ENCODE data around the gene TMEM163. TPM values are rescaled to one million over a fixed set of nuclear protein-coding genes. Genes with fewer than 3 reads are reported as not detected.

TMEM163 gene
- total RNA-seq, 6 experiments from 2014 or later = 0.06 to 0.20 (median 0.07) TPM; not detected in 3

GRCh38 chr2:134447669-134448068, 271.1 kb downstream of the TMEM163 start:
- 90% methylated on average over 2 of the region's 4 CpGs for WGBS (ENCODE audit: insufficient coverage, low coverage, low lambda C conversion rate, missing lambda C conversion rate)
- Histone ChIP-seq H3K36me3 (no peaks in the 10 kb centered on the region), H3K9me3 (no peaks in the 10 kb centered on the region), H3K27ac (no peak overlapping the region), H3K27me3 (no peaks in the 10 kb centered on the region), H3K4me3 (no peak overlapping the region), H3K4me1 (peaks cover 0 to 22% (median 0%) of the 10 kb centered on the region in 4 donors)
- intact Hi-C loops (cut with DNase I) = no loop called here
- DNase-seq (no peak), ATAC-seq (no peak)
- no peak for TF ChIP-seq POLR2A (IDR thresholded peaks at IDR 0.05)
- TF ChIP-seq, protein P1, sequence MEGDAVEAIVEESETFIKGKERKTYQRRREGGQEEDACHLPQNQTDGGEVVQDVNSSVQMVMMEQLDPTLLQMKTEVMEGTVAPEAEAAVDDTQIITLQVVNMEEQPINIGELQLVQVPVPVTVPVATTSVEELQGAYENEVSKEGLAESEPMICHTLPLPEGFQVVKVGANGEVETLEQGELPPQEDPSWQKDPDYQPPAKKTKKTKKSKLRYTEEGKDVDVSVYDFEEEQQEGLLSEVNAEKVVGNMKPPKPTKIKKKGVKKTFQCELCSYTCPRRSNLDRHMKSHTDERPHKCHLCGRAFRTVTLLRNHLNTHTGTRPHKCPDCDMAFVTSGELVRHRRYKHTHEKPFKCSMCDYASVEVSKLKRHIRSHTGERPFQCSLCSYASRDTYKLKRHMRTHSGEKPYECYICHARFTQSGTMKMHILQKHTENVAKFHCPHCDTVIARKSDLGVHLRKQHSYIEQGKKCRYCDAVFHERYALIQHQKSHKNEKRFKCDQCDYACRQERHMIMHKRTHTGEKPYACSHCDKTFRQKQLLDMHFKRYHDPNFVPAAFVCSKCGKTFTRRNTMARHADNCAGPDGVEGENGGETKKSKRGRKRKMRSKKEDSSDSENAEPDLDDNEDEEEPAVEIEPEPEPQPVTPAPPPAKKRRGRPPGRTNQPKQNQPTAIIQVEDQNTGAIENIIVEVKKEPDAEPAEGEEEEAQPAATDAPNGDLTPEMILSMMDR (IDR thresholded peaks at IDR 0.05) = no peak

- intact Hi-C loops (cut with DNase I) = no loop called here
- Histone ChIP-seq H3K9me3 (no peaks in the 10 kb centered on the region), H3K36me3 (no peaks in the 10 kb centered on the region), H3K4me3 (no peak overlapping the region), H3K27ac (no peak overlapping the region), H3K4me1 (peaks cover 0 to 21% (median 0%) of the 10 kb centered on the region in 4 donors), H3K27me3 (no peaks in the 10 kb centered on the region)
- ATAC-seq (no peak), DNase-seq (no peak)
- TF ChIP-seq POLR2A (IDR thresholded peaks at IDR 0.05) = no peak
- TF ChIP-seq, protein P1 (IDR thresholded peaks at IDR 0.05) = no peak
- WGBS (ENCODE audit: insufficient coverage, low coverage, low lambda C conversion rate, missing lambda C conversion rate) = 100% methylated on average over 3 of the region's 8 CpGs
These were observed 272.3 kb downstream of the TMEM163 start for GRCh38 chr2:134446383-134447017.

- no peak overlapping the region for H3K27ac ChIP-seq
- no peaks in the 10 kb centered on the region for H3K36me3 ChIP-seq
- H3K27me3 ChIP-seq = no peaks in the 10 kb centered on the region
- no peaks in the 10 kb centered on the region for H3K9me3 ChIP-seq
- ATAC-seq (no peak), DNase-seq (no peak)
- H3K4me3 ChIP-seq = no peak overlapping the region
- 94% methylated on average over 3 of the region's 11 CpGs for WGBS (ENCODE audit: insufficient coverage, low coverage, low lambda C conversion rate, missing lambda C conversion rate)
- no peak for TF ChIP-seq POLR2A (IDR thresholded peaks at IDR 0.05)
- TF ChIP-seq, protein P1 (IDR thresholded peaks at IDR 0.05) = no peak
- H3K4me1 ChIP-seq = peaks cover 0 to 16% (median 0%) of the 10 kb centered on the region in 4 donors
- intact Hi-C loops (cut with DNase I) = no loop called here
These were observed 272.8 kb downstream of the TMEM163 start for GRCh38 chr2:134445985-134446382.

GRCh38 chr2:134445116-134445515, 273.7 kb downstream of the TMEM163 start:
- ATAC-seq (peak in 1 of 4 donors; percentile 64), DNase-seq (no peak)
- H3K9me3 ChIP-seq = no peaks in the 10 kb centered on the region
- TF ChIP-seq, protein P1 (IDR thresholded peaks at IDR 0.05) = no peak
- no peak for TF ChIP-seq POLR2A (IDR thresholded peaks at IDR 0.05)
- no peak overlapping the region for H3K27ac ChIP-seq
- no peaks in the 10 kb centered on the region for H3K36me3 ChIP-seq
- no peak overlapping the region for H3K4me3 ChIP-seq
- WGBS (ENCODE audit: insufficient coverage, low coverage, low lambda C conversion rate, missing lambda C conversion rate) = 60% methylated on average over 1 of the region's 4 CpGs
- H3K4me1 ChIP-seq = peaks cover 0 to 12% (median 0%) of the 10 kb centered on the region in 4 donors
- intact Hi-C loops (cut with DNase I) = no loop called here
- no peaks in the 10 kb centered on the region for H3K27me3 ChIP-seq
